HG03575 (cell line): Measurements from ENCODE around the gene MLST8.

ENCODE experiments used
- ATAC-seq: cut with Tn5 transposase; IDR thresholded peaks from one replicate; pipeline ENCODE4 v1.9.1; 2021; ENCODE audit not compliant: unreplicated experiment, insufficient number of reproducible peaks, low FRiP score; ENCODE audit errors: extremely low read depth

Gene MLST8

DNA sequence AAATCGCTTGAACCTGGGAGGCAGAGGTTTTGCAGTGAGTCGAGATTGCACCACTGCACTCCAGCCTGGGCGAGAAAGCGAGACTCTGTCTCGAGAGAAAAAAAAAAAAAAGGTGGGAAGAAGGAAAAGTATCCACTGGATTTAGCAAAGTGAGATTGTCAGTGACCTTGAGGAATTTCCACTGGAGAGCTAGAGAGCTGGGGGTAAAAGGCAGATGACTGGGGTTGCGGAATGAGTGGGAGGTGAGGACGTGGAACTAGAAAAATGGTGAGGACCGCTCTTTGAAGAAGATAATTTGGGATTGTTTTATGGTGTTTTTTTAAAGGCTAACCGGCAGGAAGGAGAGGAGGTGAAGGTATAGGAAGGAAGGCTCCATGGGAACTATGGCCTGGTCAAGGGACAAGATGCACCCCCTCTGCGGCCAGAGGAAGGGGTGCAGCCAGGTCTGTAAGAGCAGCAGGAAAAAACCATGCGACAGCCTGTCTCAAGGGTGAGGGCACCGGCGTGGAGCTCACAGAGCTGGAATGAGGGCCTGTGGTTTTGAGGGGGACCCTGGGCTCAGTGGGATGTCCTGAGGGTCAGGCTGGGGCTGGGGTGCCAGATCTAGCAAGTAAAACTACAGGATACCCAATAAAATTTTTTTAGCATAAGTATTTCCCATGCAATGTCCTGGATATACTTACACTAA is 694 bp upstream of the MLST8 start:
- no peak for ATAC-seq

DNA sequence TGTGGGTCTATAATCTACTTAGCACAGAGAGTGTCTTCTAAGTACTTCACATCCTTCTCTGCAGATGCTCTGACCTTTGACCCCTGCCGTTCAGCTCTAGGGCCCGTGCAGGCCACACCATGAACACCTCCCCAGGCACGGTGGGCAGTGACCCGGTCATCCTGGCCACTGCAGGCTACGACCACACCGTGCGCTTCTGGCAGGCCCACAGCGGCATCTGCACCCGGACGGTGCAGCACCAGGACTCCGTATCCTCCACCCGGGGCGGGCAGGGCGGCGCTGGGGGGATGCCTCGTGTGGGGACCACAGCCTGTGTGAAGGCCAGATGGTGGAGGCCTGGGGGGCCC is 686 bp downstream of the MLST8 start:
- ATAC-seq: no peak

DNA sequence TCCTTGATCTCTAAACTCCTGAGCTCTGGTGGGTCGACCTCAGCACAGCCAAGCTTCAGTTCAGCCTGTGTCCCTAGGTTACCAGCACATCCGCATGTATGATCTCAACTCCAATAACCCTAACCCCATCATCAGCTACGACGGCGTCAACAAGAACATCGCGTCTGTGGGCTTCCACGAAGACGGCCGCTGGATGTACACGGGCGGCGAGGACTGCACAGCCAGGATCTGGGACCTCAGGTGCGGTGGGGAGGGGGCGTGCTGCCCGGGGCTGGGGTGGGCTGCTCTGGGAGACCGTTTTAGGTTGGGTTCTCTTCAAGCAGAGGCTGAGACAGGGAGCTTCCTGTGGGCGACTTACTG is 1.1 kb downstream of the MLST8 start:
- no peak for ATAC-seq

DNA sequence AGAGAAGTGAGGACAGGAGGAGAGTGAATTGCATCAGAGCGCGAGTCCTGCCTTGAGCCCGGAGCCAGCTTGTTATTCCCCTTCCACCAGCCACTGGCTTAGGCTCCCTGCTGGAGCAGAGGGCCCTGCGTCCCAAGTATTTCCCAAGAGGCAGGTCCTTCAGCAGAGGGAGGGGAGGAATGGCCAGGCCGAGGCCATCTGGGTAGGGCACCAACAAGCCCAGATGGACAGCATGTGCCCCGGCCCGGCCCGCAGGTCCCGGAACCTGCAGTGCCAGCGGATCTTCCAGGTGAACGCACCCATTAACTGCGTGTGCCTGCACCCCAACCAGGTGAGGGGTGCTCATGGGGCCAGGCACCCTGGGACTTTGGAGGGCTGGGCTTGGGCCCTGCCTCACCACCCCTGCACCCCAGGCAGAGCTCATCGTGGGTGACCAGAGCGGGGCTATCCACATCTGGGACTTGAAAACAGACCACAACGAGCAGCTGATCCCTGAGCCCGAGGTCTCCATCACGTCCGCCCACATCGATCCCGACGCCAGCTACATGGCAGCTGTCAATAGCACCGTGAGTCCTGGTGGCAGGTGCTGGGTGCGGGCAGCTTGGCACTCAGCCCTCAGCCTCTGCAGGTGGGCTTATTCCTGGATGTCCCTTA is 1.7 kb downstream of the MLST8 start:
- no peak for ATAC-seq

DNA sequence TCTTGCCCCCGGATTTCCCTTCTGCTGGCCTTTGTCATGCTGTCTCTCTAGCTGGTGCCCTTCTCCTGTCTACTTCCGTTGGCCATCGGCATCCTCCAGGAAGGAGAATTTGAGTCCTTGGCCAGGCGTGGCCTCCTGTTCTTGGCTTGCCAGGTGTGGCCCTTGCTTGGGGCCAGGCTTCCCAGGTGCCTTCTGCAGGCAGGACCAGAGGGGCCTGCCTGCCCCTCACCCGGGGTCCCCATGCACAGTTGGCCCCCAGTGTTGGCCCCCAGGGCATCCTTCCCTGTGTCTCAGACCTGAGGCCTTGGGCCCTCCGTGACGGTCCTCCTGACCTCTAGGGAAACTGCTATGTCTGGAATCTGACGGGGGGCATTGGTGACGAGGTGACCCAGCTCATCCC is 2.6 kb downstream of the MLST8 start:
- no peak for ATAC-seq

DNA sequence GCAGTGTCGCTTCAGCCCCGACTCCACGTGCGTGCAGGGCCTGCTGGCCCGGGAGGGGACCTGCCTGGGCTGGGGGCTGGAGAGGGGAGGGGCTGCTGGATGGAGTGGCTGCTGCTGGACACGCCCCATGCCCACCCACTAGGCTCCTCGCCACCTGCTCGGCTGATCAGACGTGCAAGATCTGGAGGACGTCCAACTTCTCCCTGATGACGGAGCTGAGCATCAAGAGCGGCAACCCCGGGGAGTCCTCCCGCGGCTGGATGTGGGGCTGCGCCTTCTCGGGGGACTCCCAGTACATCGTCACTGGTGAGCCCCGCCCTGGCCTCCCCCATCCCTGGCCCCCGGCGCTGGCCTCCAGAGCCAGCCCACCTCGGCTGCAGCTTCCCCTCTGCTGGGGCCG is 3.1 kb downstream of the MLST8 start:
- no peak for ATAC-seq

DNA sequence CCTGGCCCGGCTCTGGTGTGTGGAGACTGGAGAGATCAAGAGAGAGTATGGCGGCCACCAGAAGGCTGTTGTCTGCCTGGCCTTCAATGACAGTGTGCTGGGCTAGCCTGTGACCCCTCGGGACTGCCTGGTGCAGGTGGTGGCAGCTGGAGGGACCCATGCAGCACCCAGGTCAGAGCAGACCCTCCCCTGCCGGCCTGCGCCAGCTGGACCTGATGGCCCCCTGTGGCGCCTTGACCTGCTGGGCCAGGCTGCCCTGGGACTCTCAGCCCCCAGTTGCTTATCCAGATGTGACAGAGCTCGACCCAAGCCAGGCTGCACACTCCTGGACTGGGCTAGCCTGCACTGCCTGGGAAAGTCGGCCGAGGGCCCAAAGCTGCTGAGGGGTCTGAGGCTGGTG is 3.5 kb downstream of the MLST8 start:
- no peak for ATAC-seq

DNA sequence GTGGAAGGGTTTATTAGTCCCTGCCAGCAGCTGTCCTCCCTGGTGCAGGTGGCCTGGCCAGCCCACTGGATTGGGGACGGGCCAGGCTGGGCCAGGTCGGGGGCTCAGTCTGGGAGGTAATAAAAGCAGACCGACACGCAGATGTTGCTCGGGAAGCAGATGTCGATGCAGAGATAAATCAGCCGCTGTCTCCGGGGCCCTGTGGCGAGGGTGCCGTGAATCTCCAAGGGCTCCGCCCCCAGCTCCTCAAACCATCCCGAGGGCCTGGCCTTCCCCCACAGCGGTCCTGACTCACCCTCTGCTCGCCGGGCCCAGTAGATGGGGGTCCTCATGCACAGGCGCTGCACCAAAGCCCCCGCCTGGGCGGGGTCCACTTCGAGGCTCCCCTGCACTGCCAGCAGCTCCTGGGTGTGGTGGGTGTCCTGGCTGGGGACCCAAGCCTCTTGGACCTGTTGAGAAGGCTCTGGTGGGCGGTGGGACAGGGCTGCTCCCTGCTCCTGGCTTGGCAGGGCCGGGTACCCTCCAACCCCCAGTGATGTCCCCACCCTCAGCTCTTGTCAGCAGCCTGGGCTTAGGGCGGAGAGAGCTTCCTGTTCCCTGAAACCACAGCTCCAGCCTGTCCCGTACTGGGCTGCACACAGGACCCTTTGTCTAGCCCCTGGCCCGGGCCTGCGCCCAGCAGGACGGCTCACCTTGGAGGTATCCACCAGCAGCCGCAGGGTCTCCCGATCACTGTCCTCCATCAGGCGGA is 4.2 kb downstream of the MLST8 start:
- ATAC-seq: no peak

DNA sequence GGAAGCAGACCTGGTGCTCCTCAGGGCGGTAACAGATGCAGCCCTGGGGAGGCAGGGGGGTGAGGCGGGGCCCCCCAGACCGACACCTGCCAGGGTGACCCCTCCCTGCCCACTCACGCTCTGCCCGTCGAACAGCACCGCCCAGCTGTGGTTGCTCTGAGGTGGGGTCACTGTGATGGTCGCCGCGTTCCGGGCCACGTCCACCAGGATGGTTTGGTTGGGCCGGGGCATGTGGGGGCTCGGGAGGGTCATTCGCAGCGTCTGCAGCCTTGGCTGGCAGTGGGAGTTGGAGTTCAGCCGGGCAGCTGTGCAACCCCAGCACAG is 4.7 kb downstream of the MLST8 start:
- no peak for ATAC-seq

DNA sequence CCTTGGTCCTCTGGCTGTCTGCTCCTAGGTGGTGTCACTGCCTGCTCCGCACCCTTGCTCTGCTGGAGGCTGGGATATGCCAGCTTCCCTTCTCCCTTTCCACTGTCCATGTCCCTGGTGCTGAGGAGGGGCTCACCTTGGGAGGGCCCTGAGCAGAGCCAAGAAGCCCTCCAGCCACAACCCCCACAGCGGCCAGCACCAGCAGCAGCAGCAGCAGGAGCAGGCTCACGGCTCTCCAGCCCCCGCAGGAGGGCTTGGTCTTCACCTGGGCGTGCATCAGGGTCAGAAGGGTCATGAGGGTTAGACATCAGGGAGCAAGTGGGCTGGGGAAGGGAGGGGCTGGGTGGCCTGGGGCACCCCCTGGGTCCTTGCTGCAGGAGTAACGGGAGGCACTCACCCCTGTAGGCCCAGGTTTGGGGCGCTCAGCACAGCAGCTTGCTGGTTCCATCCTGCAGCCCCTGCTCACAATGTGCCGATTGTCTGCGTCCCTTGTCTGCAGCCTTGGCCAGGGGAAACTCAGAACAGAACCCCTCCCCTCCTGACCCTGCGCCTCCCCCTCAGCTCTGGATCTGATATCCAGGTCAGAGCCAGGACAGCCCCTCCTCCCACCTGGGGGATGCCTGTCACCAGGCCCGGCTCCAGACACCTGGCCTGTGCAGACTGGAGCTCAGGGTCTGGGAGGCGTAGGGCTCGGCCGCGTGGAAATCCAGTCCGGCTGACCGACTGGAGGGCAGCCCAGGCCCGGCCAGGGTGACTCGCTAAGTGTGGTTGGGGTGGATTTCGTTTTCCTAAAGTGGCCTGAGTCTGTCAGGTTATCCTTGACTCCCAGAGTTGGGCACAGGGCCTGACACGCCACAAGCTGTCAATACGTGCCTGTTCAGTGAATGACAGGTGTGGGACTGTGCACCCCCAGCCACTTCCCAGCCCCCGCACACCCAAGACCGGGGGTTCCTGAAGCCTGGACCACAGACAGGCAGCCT is 5.4 kb downstream of the MLST8 start, which contains the start of gene BRICD5:
Gene BRICD5 (minus strand): TSS at position 478 of the 980 bp plus-strand sequence. CDS start 30 bp downstream, at position 448.
- ATAC-seq: no peak

DNA sequence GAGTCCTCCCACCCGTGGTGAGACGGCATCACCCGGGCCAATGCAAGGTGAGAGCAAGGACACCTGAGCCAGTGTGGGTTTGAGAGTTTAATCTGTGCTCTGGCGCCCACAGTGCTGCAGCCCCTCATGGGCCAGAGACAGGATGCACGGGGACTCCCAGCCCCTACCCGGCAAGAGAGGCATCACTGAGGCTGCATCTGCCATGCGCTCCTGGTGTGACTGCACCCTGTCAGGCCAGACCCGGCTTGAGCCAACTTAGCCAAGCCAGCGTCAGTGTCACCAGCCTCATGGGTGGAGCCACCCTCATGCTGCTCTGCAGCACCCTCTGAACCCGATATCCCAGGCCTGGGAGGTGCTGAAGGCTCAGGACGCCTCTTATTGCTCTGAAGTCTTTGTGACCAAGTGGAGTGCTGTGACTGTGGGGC is 6.7 kb downstream of the MLST8 start:
- ATAC-seq: no peak

DNA sequence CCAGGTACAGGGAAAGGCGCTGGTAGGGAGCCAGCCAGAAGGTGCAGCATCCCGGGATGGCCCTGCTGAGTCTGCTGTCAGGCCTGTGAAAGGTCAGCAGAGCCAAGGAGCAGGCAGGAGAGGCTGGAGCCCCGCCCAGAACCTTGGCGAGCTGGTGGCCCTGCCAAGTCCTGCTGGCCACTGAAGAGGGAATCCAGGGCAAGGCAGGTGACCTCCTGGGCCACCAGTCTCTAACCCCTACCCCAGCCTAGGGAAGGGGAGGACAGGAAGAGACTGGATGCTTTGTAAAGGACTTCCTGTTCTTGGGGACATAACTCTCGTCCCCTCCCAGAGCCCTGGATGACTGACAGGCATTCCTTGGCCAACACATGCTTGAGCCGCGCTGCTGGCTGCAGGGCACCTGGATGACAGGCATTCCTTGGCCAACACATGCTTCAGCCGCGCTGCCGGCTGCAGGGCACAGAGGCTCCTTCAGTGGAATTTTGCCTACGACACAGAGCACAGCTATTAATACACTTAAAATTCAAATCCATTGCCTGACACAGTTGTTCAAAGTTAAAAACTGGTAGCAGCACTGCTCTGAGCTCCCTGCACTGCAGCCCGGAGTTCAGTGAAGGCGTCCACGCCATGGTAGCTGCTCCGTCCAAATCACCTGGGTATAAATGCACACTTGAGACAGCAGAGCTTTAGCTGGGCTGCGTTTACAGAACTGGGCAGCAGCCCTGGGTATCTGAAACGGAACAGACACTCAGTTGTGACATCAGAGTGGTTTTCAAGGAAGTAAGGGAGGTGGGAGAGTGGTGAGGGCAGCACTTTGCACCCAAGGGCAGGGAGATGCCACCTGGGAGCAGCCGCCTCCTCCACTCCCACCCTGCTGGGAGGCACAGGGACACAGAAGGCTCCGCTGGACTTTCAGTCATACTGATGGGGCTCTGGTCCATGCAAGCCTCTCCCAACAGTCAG is 7.4 kb downstream of the MLST8 start:
- no peak for ATAC-seq

DNA sequence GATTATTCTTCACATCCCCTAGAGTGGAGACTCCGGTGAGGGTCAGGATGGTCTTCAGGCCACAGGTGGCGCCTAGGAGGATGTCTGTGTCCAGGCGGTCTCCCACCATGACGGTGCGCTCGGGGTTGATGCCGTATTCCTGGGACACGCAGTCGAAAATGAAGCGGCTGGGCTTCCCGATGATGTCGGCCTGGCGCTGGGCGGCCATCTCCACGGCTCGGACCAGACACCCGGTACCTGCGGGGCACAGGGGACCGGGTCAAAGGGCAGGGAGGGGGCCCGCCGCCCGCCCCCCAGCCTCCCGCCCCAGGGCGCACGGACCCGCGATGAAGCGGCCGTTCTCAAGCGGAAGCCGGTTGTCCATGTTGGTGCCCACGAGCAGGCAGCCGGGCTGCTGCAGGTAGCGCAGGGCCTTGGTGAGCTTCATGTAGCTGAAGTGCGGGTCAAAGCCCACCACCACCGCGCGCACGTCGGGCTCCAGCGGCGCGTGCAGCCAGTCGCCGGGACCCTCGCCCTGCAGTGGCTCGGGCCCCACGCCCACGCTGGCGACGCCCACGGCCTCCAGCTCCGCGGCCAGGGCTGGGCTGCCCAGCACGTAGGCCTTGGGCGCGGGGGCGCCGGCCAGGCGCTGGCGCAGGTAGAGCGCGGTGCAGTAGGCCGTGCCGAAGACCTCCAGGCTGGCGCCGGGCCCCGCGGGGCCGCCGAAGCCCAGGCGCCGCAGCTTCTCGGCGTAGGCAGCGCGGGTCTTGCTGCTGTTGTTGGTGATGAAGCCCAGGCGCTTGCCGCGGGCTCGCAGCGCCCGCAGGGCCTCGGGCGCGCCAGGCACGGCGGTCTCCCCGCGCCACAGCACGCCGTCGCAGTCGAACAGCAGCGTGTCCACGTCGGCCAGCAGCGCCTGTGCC is 8.8 kb downstream of the MLST8 start:
- ATAC-seq: no peak

DNA sequence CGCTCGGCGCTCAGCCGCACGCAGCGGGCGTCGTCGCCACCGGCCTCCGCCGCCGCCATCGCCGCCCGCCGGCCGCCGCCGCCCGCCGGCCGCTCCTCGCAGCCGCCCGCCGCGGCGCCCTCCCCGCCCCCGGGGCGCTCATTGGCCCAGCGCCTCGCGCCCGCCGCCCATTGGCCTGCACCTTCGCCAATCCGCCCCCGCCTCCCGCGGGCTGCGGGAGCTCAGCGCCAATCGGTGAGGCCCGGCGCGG is 9.4 kb downstream of the MLST8 start, which contains the start of gene PGP:
Gene PGP (minus strand): TSS at position 122 of the 250 bp plus-strand sequence. CDS start 63 bp downstream, at position 59.
- ATAC-seq: no peak

DNA sequence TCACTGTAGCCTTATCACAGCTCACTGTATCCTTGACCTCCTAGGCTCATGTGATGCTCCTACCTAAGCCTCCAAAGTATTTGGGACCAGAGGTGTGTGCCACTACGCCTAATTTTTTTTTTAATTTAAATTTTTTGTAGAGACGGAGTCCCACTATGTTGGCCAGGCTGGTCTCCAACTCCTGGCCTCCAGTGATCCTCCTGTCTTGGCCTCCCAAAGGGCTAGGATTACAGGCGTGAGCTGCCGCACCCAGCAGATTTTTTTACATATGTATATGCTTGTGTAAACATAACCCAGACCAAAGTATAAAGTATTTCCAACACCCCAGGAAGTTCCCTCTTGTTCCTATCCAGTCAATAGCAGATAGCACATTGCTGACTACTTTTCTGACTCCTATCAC is 11.1 kb downstream of the MLST8 start:
- ATAC-seq: no peak

DNA sequence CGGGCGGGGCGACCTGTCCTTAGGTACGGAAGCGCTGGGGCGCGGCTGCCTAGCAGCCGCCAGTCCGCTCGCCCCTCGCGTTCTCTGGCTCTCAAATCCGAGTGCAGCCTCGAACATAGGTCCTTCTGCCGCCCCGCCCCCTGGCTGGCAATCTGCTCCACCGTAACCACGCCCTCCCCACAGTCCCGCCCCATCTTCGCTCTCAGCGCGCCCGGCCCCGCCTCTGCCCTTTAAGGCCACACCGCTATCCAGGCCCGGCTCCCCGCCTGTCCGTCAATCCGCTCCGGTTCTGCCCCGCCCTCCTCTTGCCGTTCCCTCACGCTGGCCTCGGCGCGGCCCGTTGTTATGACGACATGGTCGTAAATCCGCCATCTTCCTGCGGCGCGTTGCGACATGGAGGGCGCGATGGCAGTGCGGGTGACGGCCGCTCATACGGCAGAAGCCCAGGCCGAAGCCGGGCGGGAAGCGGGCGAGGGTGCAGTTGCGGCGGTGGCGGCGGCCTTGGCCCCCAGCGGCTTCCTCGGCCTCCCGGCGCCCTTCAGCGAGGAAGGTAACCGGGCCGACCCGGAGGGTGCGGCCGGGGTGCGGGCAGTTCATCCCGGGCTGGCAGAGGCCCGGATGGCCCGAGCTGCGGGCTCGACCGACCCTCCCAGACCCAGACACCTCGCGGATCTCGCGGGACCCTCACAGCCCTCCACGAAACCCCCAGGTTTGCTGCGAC is 18.1 kb downstream of the MLST8 start, which contains the start of gene E4F1:
Gene E4F1 (plus strand): TSS at position 371 of the 721 bp plus-strand sequence. CDS start 23 bp downstream, at position 394.
- peak; percentile 66 for ATAC-seq
